Endothelial cell of umbilical vein (primary cell): ENCODE results near the gene LMCD1. TPM values are rescaled to one million over a fixed set of nuclear protein-coding genes. Genes with fewer than 3 reads are reported as not detected.

ENCODE experiments used
- BruUV-seq: library from RNA; stranded (reverse); fragments of 400-500 nt; replicated peaks from 2 replicates; lab custom pipeline; 2021; lab: Mats Ljungman, UMichigan
- CTCF ChIA-PET: fragments of 300-600, 350-600 bp; sonication (Branson Sonifier 250); formaldehyde crosslinking; loops from one replicate; lab custom pipeline; 2021; ENCODE audit warnings: antibody characterized with exemption, inconsistent platforms; lab: Charles Lee
- POLR2A ChIA-PET: fragments of 300-600, 350-600 bp; sonication (Branson Sonifier 250); formaldehyde crosslinking; loops from one replicate; lab custom pipeline; 2021; ENCODE audit warnings: antibody characterized with exemption, inconsistent platforms; lab: Charles Lee
- DNase-seq: peaks from one replicate; pipeline ENCODE4 v3.0.0-alpha.2; 2011; ENCODE audit warnings: low read depth, low spot score
- FAIRE-seq: peaks from 2 replicates; lab custom pipeline; 2011; peaks lifted over from hg19 to GRCh38; lab: Jason Lieb, UNC
- H2AFZ ChIP-seq: 2 replicates; pipeline ENCODE4 v1.6.0; 2012; ENCODE audit warnings: low read depth, low read length, control low read depth, inconsistent platforms
- H3K27ac ChIP-seq: 2 replicates; pipeline ENCODE4 v1.5.1; 2011; ENCODE audit warnings: low read depth, mild to moderate bottlenecking, control low read depth, low read length, moderate library complexity; ENCODE audit not compliant: insufficient read depth
- H3K27me3 ChIP-seq, 2 experiments: 2 replicates each; pipeline versions ENCODE4 v1.6.0 to v1.6.1; 2011; ENCODE audit warnings: low read length in 2 of 2, mixed read lengths in 1 of 2; ENCODE audit not compliant: control insufficient read depth in 2 of 2, insufficient read depth in 2 of 2
- H3K36me3 ChIP-seq, 2 experiments: 2 replicates in 1 of 2; 3 replicates in 1 of 2; pipeline ENCODE4 v1.5.1; 2011; ENCODE audit warnings: low read length in 2 of 2, mild to moderate bottlenecking in 1 of 2, moderate library complexity in 1 of 2; ENCODE audit not compliant: control insufficient read depth in 2 of 2, insufficient read depth in 2 of 2; ENCODE audit errors: extremely low read depth in 1 of 2
- H3K4me1 ChIP-seq: 3 replicates; pipeline ENCODE4 v1.5.1; 2011; ENCODE audit warnings: mild to moderate bottlenecking, low read length; ENCODE audit not compliant: control insufficient read depth, insufficient read depth; ENCODE audit errors: extremely low read depth
- H3K4me2 ChIP-seq: 2 replicates; pipeline ENCODE4 v1.6.1; 2011; ENCODE audit warnings: low read length, control low read depth, mixed read lengths; ENCODE audit not compliant: insufficient read depth
- H3K4me3 ChIP-seq, 3 experiments: fragments of 200-600 bp in 1 of 3; sonication (generic), shearing (Covaris generic) in 1 of 3; replicated peaks in 1 of 3; 2 replicates each; pipeline ENCODE4 v1.5.1; 2011 to 2016; ENCODE audit warnings: control low read depth in 3 of 3, low read length in 3 of 3, mild to moderate bottlenecking in 2 of 3, inconsistent platforms in 1 of 3, low read depth in 1 of 3, moderate library complexity in 1 of 3; ENCODE audit not compliant: insufficient read depth in 1 of 3
- H3K79me2 ChIP-seq: 2 replicates; pipeline ENCODE4 v1.6.0; 2012; ENCODE audit warnings: low read length, inconsistent platforms; ENCODE audit not compliant: control insufficient read depth, insufficient read depth
- H3K9ac ChIP-seq: replicated peaks from 2 replicates; pipeline ENCODE3; 2011; ENCODE audit warnings: low read length, control low read depth; ENCODE audit not compliant: insufficient read depth; ENCODE audit errors: extremely low read depth
- H3K9me1 ChIP-seq: replicated peaks from 3 replicates; pipeline ENCODE4 v1.6.0; 2011; ENCODE audit warnings: mild to moderate bottlenecking, low read length; ENCODE audit not compliant: control insufficient read depth, insufficient read depth; ENCODE audit errors: extremely low read depth
- H3K9me3 ChIP-seq: replicated peaks from 2 replicates; pipeline ENCODE4 v1.5.1; 2012; ENCODE audit warnings: low read length, inconsistent platforms; ENCODE audit not compliant: control insufficient read depth, insufficient read depth
- H4K20me1 ChIP-seq: replicated peaks from 2 replicates; pipeline ENCODE3; 2011; ENCODE audit warnings: mild to moderate bottlenecking, low read length; ENCODE audit not compliant: control insufficient read depth, insufficient read depth; ENCODE audit errors: extremely low read depth
- EZH2 ChIP-seq: IDR thresholded peaks from 2 replicates; pipeline ENCODE4 v1.6.1; 2012; ENCODE audit warnings: borderline replicate concordance, low read depth, mild to moderate bottlenecking, moderate library complexity, low read length, inconsistent platforms; ENCODE audit not compliant: severe bottlenecking
- FOS ChIP-seq: IDR thresholded peaks from 2 replicates; pipeline ENCODE4 v1.6.1; 2011; ENCODE audit warnings: mild to moderate bottlenecking, low read length, moderate library complexity, borderline replicate concordance; ENCODE audit not compliant: insufficient read depth
- GATA2 ChIP-seq: IDR thresholded peaks from 2 replicates; pipeline ENCODE4 v1.7.0; 2011; ENCODE audit warnings: low read depth, mild to moderate bottlenecking, moderate library complexity, mixed read lengths, low read length; ENCODE audit not compliant: insufficient read length, insufficient read depth
- MYC ChIP-seq: IDR thresholded peaks from one replicate; pipeline ENCODE4 v1.6.1; 2011; ENCODE audit warnings: mild to moderate bottlenecking, low read depth, low read length
- POLR2A ChIP-seq: IDR thresholded peaks from 2 replicates; pipeline ENCODE4 v1.6.1; 2012; ENCODE audit warnings: low read depth, mild to moderate bottlenecking, control low read depth, low read length
- POLR2AphosphoS5 ChIP-seq: IDR thresholded peaks from 2 replicates; pipeline ENCODE4 v1.6.1; 2012; ENCODE audit warnings: low read depth, mild to moderate bottlenecking, control low read depth, low read length, moderate library complexity; ENCODE audit not compliant: insufficient read depth
- dilution Hi-C: fragments of 300-500 bp; cut with MboI; formaldehyde crosslinking; loops from one replicate; pipeline ENCODE4 v1.15.0; 2019; ENCODE audit warnings: low sequenced_read_pairs; ENCODE audit not compliant: extremely low pct_ligation_motif_present
- intact Hi-C: fragments of 100-400 bp; cut with micrococcal nuclease; formaldehyde crosslinking; loops from one replicate; pipeline ENCODE4 v1.10.0; 2022
- polyA plus RNA-seq, 4 experiments: library from polyadenylated mRNA; depleted of rRNA in 3 of 4; stranded (reverse) in 3 of 4; unstranded in 1 of 4; fragments of >200 nt; gene quantifications; 2 replicates each; pipeline versions ENCODE4 v1.2.1 to v1.2.3, GENCODE V29; 2011 to 2012; ENCODE audit warnings: missing spikeins in 1 of 4
- total RNA-seq: library from RNA; stranded (reverse); gene quantifications from 2 replicates; pipeline ENCODE4 v1.2.3, GENCODE V29; 2021
- TF ChIP-seq, protein P1 (sequence below): IDR thresholded peaks from 2 replicates; pipeline ENCODE4 v1.6.1; 2011; ENCODE audit not compliant: insufficient read depth, insufficient read length
- TF ChIP-seq, protein P2 (sequence below), 2 donors: IDR thresholded peaks; 1 replicate in 1 of 2; 2 replicates in 1 of 2; pipeline ENCODE4 v1.5.1; 2011; ENCODE audit warnings: low read length in 2 of 2, mild to moderate bottlenecking in 2 of 2, moderate library complexity in 2 of 2, control low read depth in 1 of 2, inconsistent platforms in 1 of 2, low read depth in 1 of 2; ENCODE audit not compliant: insufficient read depth in 1 of 2; ENCODE audit errors: extremely low read depth in 1 of 2

LMCD1 gene
- total and polyA plus RNA-seq, 2 donors (not counting 3 experiments of a cell fraction or from before 2014, with no cell fraction given), result 7.6 to 14.5 TPM

GRCh38 chr3:8490079-8490552, 11.5 kb upstream of the LMCD1 start:
- DNase-seq (no peak), FAIRE-seq (no peak)
- CTCF ChIA-PET, result interaction anchor here (1.8 kb wide), 1 partner anchor 11 kb away, joined by 6 read pairs; the partner anchor contains the start of gene LMCD1
- H3K27me3 ChIP-seq, result no peaks in the 10 kb centered on the region
- TF ChIP-seq, protein P1, sequence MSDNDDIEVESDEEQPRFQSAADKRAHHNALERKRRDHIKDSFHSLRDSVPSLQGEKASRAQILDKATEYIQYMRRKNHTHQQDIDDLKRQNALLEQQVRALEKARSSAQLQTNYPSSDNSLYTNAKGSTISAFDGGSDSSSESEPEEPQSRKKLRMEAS, result no peak
- TF ChIP-seq POLR2AphosphoS5, result no peak
- no peak for TF ChIP-seq GATA2
- no peak for TF ChIP-seq POLR2A
- no peak for TF ChIP-seq EZH2
- TF ChIP-seq, protein P2, sequence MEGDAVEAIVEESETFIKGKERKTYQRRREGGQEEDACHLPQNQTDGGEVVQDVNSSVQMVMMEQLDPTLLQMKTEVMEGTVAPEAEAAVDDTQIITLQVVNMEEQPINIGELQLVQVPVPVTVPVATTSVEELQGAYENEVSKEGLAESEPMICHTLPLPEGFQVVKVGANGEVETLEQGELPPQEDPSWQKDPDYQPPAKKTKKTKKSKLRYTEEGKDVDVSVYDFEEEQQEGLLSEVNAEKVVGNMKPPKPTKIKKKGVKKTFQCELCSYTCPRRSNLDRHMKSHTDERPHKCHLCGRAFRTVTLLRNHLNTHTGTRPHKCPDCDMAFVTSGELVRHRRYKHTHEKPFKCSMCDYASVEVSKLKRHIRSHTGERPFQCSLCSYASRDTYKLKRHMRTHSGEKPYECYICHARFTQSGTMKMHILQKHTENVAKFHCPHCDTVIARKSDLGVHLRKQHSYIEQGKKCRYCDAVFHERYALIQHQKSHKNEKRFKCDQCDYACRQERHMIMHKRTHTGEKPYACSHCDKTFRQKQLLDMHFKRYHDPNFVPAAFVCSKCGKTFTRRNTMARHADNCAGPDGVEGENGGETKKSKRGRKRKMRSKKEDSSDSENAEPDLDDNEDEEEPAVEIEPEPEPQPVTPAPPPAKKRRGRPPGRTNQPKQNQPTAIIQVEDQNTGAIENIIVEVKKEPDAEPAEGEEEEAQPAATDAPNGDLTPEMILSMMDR (IDR thresholded peaks at IDR 0.05; ENCODE audit: extremely low read depth in 1 of 2, insufficient read depth in 1 of 2, low read depth in 1 of 2, low read length in 2 of 2), result no peak
- no peak for TF ChIP-seq MYC
- no peak for TF ChIP-seq FOS
- no peak overlapping the region for H3K4me3 ChIP-seq
- no peaks in the 10 kb centered on the region for H4K20me1 ChIP-seq
- H3K4me2 ChIP-seq, result no peak overlapping the region
- no peak overlapping the region for H2AFZ ChIP-seq
- H3K9me3 ChIP-seq, result no peaks in the 10 kb centered on the region
- H3K27ac ChIP-seq, result no peak overlapping the region
- dilution Hi-C loops (no loop called here), intact Hi-C loops (no loop called here)
- H3K9me1 ChIP-seq, result no peaks in the 10 kb centered on the region
- no peak overlapping the region for H3K9ac ChIP-seq
- no peaks in the 10 kb centered on the region for H3K36me3 ChIP-seq
- BruUV-seq, result no TSS peak
- POLR2A ChIA-PET, result no interaction called here
- H3K4me1 ChIP-seq, result no peaks in the 10 kb centered on the region
- no peaks in the 10 kb centered on the region for H3K79me2 ChIP-seq
